CD4-positive, alpha-beta T cell treated with Interleukin-10 for 1 hour (primary cell): ENCODE results near the gene FAM216B.
"Not testable (repeated sequence)": the region's sequence is repeated elsewhere in the genome, so short reads cannot be mapped to it uniquely, and the experiment has no call there.

ENCODE experiments used
- DNase-seq: peaks from one replicate; pipeline ENCODE4 v3.0.0-alpha.2; 2020

FAM216B gene

DNA sequence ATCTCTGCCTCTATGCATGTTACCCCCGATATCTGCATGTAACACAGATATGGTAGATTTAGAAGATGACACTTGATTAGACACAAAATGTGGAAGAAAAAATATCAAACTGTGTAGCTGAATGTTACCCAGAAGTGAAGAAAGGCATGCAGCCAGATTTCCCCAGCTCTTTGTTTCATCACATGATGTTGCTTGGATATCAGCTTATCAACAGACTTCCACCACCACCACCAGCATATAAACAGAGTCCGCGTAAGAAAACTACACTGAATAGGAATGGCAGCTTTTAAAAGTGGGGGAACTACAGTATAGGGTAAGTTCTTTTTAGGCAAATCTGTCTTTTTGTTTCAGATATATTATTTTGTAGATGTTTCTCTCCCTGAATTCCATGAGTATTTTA is at the start of gene FAM216B:
FAM216B (plus strand) TSS at position 233 of the 400 bp plus-strand sequence. CDS start 2,484 bp downstream, outside the sequence.
- no peak for DNase-seq

DNA sequence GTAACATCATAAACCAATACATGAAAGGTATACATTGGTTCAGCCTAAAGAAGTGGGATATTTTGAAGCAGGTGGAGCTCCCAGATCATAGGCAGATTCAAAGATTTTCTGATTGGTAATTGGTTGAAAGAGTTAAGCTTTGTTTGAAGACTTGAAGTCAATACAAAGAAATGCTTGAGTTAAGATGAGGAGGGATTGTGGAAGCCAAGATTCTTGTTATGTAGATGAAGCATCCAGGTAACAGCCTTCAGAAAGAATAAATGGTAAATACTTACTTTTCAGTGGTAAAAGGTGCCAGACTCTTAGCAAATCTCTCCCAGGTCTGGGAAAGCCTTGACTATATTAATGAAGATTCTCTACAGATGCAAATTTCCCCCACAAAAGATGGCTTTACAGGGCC is 49.3 kb upstream of the FAM216B start:
- no peak for DNase-seq

DNA sequence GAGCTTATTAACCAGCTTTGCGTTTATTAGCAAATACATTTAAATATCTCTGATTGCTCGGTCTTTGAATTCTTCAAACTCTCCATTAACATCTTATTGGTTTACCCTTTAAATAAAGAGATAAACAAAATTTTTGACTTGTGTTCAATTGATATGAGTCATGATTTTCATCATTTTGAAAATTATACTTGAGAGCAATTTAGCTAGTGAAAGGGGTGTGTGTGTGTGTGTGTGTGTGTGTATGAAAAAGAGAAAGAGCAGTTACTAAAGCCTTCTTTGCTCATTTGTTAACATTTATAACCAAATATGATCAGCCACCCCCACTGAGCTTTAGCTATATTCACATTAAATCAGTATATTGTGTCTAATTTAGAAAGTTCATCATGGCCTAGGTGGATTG is 48.3 kb upstream of the FAM216B start:
- DNase-seq = no peak

DNA sequence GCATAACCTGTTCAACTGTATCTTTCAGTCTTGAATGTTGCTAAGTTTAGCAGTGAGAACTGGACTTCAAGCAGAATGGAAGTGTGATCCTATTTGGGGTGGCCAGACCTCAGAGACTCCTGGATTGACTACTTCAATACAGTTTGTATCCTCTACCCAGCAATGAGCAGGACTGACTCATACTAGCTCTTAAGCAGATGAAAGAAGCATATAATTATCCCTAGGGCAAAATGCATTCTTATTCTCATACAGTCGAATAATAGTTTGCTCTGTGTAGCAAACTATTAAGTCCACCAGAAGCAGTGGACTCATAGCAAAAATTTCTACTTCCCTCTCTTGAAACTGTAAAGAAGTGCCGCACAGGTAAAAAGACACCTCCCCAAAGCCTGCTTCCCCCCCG is 46.4 kb upstream of the FAM216B start:
- no peak for DNase-seq

DNA sequence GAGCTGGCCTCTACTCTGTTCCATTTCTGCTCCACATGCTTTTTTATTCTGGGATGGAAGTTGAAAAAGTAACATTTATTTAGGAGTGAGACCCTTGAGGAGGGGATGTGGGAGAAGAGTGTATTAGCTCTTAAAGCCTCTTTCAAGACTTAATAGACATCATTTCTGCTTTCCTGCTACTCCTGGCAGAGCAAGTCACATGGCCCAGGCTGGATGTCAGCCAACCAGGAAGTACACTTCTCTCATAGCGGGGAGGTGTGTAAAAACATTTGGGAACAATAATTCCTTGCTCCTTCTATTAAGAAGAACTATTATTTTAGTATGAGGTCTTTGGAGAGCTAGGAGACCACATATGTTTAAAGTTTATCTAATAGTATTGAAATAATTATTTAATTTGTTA is 40.6 kb upstream of the FAM216B start:
- no peak for DNase-seq

DNA sequence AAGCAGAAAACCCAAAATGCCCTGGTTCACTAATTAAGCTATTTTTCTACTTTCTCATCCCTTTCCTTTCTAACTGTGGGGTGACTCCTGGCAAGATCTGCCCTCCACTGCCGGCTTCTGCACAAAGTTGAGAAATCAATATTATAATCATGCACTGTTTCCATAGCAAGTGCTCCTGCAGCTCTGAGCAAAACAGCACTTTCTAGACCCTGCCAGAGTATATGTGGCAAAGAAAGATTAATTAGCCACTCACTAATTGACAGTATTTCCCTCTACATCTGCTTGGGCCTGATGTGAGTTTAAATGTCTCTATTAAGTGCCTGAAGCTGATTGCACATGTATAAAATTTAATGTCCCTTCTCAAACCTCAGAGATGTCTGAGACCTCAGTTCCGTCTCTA is 39.5 kb upstream of the FAM216B start:
- DNase-seq = no peak

DNA sequence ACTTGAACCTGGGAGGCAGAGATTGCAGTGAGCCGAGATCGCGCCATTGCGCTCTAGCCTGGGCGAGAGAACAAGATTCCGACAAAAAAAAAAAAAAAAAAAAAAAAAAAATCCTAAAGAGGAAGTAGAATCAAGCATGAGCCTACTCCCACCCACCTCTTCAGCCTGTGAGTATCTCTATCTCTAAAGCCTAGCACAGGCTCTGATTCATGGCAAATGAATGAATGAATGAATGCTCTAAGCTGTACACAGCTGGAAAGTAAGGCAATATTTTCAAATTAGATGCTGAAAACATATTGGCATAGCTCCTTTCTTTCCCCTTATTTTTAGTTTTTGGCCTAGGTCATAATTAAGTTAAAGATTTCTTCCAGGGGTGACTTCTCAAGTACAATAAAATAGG is 35.7 kb upstream of the FAM216B start:
- no peak for DNase-seq

DNA sequence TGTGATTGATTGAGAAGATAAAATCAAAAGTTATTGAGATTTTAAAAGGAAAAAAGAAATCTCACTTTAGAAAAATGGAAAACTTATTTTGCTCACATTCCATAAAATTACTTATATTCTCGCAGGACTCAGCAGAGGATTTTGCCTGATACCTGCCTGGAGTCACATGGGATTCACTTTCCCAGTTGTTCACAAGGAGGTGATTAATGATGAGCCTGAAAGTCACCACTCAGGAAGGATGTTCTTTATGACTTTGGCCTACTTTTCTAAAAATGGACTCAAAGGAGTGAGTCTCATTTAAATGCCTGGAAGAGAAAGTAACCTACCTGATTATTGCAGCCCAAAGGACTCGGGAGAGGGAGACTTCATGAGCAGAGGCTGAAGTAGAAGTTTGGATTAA is 34.5 kb upstream of the FAM216B start:
- DNase-seq = no peak

DNA sequence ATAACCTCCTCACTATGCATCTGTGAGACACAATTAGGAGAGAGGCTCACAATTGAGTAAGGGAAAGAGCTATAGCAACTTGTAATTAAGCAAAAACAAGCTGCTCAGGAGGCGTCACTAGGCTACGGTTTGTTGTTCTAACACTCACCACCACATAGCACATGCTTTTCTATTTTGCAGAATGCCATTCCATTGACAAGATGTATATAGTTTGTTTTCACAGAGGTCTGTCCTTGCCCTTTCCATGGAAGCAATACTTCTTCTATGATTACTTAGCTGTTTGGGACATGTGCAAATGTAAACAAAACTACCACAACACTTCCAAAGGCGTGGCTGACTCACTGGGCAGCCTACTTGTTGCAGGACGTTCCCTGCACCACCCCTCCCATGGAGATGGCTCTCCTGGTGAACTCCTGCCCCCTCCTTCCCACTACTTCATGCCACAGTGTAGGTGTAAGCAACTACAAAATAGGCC is 33.9 kb upstream of the FAM216B start:
- no peak for DNase-seq

DNA sequence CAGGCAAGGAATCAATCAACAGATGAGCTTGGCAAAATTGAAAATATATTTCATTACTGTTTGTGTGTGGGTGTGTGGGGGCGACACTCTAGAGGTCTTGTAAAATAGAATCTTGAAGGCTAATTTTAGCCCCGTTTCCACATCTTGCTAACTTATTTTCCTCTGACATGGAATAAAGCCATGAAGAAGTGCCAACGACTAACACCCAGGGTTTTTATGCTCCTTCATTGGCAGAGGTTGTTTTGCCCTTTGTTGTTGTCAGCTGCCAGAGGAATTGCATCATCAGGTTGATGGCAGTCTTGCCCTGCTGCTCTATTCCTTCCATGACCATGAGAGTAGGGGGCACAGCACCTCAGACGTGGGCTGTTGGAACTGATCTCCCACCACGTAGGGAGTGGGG is 30.6 kb upstream of the FAM216B start:
- no peak for DNase-seq

DNA sequence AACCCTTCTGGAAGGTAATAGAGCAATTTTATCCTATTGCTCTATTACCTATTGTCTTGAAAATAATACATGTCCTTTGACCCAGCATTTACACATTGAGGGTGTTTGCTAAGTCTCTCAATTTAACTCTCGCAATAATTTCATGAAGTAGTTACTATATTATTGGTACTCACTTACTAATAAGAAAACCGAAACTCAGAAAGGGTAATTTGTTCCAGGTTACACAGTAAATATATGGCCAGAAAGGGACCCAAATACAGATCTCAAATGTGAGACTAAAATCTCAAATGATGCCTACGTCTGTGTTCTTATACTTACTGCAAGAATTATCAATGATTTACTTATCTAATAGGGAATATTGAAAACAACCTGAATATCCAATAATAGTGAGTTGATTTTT is 29.7 kb upstream of the FAM216B start:
- no peak for DNase-seq

DNA sequence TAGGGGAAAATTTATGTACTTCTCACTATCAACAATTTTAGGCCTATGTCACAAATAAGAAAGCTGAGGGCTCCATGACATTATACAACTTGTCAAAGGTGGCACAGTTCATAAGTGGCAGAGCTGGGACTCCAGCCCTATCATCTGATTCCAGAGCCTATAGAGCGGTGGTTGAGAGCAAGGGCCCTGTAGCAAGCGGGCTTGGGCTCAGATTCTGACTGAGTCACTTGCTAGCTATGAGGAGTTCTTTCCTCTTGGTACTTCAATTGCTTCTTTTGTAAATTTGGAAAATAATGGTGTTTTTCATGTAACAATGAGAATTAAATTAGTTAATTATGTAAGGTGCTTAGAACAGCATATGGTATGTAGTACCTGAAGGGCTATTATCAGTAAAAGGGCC is 28.7 kb upstream of the FAM216B start:
- no peak for DNase-seq

DNA sequence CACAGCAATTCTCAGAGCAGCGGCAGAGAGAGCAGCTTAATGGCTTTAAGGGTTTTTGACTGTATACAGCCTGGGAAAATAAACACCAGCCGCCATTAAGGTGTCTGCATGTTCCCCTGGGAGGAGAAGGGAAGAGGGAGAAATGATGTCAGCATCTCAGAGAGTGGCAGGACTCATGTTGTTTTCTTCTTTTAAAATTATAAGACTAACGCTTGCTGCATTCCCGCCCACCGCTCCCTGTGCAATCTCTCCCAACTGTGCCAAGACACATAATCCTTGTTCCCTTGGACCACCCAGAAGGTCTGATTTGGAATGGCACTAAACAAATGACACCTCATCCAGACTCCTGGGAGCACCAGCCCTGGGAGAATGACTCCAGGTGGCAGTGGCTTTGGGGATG is 27.7 kb upstream of the FAM216B start:
- DNase-seq = no peak

DNA sequence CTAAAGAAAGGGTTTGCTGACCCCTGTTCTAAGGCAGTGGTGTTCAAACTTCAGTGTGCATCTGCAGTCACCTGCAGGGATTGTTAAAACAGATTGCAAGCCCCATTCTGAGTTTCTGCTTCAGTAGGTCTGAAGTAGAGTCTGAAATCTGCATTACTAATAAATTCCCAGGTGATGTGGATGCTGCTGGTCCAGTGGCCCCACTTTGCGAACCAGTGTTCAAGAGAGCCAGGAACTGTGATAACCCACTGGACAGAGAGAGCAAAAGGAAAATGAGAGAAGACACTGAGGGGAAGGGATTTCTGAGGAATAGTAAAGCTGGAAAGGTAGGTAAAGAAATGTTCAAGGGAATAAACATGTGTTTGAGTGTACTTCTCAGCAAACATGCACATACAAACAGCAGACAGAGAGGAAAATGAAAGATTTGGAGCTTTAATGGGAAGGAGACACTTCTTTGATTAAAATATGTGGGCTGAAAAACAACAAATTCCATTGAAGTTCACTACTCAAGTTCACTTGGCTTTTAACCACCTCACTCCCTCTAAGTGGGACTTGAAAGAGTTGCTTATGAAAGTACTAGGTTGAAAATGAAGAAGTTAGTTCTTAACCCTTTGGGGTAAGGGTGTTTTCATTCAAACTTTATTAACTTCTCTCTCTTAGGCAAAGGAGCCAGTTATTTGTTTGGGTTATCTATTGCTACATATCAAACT is 26.4 kb upstream of the FAM216B start:
- DNase-seq = no peak

DNA sequence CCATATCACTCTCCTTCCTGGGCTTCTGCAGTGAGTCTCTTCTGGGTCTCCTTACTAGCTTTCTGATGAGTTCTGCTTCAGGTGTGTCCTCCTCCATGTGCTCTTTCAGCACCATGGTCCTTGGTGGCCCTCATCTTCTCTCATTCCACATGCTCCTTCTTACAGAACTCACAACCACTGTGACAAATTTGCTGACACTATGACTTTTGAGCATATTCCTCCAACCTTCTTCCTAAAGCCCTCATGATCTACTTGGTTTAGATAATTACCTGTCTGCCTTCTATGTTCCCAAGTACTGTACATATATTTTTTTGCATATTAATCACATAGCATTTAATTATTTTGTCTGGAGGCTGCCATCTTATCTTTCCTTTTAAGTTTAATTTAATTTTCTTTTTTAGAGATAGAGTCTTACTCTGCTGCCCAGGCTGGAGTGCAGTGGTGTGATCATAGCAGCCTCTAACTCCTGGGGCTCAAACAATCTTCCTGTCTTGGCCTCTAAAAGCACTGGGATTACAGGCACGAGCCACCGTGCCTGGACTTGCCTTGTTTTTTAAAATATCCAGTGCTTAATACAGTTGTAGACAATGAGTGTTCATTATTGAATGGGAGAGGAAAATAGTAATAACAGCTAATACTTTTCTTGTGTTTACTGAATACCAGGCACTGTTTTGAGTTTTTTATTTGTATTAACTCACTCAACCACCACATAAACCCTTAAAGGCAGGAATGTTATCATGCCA is 23.5 kb upstream of the FAM216B start:
- DNase-seq = no peak

DNA sequence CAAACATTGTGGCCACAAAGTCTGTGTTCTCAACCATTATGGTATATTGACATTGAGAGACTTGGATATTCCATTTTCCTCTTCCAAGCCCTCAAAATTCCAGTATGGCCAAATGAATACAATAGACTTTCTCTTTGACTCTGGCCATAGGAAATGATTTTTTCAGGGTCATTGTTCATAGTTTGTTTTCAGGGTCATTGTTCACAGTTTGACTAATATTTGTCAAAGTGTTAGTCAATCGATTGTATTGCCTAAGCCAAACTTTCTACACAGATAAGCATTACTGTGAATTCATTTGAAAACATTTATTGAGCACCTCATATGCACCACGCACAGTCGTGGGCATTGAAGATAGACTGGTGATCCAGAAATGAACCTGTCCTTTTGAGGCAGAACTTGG is 22.9 kb upstream of the FAM216B start:
- no peak for DNase-seq

DNA sequence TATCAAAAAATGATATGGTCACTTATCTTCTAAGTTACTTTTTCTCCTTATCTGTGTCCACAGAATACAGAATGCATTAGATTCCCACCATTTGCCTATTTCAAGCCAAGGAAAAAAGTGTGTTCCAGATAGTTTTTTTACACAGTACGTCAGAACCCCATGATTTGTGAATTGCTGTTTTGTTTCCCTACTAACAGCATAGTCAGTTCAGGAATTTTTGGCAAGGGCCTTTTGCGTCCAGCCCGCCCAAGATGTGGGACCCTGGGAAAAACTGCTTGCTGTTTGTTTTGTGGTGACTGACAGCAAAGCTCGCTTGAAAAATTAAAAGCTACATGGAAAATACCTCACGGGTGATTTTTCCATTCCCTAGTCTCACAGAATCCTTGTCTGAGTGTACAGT is 20.4 kb upstream of the FAM216B start:
- no peak for DNase-seq

DNA sequence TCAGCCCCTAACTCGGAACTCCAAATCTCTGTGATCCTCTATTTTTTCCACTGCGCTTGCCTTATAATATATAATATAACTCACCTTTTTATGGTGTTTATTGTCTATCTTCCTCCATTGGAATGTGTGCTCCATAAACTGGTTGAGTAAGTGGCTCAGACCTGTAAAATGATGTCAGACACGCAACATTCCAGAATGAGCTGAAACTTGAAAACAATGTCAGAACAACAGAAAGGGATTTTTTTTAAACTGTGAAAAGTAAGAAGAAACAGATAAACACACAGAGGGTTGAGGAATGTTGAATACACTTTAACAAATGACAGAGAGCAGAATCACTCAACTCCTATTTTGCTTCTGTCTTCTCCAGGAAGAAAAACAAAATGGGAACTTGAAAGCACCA is 19.1 kb upstream of the FAM216B start:
- DNase-seq = no peak

DNA sequence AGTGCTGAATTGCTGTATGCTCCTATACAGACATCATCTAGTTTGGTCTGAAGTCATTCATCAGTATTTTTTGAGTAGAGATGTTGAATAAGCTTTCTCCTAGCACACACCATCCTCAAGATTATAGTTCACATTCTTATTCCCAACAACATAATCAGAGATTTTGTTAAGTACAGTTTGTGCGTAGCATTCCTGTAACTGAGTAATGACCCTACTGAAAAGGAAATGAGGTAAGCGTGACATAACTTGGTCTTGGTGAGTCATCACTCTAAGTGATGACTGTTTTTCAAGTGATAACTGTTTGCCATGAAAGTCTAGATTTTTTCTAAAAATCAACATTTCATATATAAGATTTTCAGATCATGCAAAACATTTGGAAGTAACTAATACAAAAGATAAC is 18.5 kb upstream of the FAM216B start:
- no peak for DNase-seq

DNA sequence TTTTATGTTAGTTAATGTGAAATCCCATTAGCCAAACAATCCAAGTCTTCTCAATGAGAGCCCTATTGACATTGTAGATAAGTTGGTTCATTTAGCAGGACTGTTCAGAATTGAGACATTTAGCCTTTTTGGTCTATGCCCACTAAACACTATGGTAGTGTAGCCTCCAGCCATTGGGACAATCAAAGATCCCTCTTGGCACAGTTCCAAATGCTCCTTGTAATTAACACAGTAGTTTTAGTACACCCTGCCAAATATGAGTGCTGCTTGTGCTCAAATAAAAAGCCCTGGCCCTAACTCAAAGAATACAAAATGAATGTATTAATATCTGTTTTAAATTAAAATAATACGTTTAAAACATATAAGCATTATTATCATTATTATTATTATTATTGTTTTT is 15.4 kb upstream of the FAM216B start:
- no peak for DNase-seq

DNA sequence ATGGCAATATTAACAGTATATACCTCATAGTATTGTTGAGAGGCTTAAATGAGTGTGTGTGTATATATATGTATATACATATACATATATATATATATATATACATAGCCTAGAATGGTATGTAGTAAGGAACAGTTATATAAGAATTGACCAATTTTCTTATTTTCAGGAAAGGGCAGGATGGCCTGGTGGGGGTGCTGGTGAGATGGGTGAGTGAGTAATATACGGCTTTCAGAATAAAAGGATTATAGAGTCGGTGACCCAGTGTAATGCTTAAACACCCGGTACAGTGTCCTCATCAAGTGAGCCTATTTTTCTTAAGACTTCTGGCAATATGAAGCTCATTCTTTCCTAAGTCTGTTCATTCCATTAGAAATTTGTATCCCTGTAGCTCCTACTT is 11.7 kb upstream of the FAM216B start:
- no peak for DNase-seq

DNA sequence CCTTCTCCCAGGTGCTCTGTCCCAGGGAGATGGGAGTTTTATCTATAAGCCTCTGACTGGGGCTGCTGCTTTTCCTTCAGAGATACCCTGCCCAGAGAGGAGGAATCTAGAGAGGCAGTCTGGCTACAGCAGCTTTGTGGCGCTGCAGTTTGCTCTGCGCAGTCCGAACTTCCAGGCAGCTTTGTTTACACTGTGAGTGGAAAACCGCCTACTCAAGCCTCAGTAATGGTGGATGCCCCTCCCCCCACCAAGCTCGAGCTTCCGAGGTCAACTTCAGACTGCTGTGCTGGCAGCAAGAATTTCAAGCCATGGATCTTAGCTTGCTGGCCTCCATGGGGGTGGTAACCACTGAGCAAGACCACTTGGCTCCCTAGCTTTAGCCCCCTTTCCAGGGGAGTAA is 4.8 kb upstream of the FAM216B start:
- DNase-seq = not testable (repeated sequence)

DNA sequence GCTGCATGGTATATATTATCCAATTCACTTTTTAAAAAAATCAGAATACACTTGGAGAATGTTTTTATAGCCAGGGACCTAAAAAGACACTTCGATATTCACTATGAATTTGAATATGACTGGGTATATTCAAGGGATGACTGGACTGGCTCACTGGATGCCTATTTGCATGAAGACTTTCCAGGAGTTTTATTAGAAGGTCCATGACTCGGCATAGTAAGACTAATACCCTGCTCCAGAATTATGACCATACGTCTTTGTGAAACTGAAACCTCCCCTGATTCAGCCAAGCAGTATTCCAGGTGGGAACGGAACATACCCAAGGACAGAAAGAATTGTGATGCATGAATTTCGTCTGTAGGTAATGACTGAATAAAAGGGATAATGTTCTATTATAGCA is 3.9 kb upstream of the FAM216B start:
- no peak for DNase-seq

DNA sequence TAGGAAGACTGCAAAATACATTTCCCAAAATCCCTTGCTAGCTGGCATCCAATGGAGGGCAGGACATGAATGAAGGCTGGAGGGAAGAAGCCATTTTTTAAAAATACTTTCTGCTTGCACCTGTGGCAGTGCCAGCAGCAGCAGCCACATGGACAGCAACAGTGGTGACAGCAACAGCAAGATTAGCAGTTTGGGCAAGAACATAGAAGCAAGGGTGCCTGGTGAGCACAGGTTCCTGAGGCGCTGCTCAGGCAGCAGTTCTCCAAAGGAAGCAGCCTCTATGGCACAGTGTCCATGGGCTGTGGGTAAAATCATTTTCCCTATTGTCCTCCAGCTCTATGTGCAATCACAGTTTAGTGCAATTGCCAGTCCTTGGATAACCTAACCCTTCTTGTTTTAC is 1.3 kb upstream of the FAM216B start:
- no peak for DNase-seq

DNA sequence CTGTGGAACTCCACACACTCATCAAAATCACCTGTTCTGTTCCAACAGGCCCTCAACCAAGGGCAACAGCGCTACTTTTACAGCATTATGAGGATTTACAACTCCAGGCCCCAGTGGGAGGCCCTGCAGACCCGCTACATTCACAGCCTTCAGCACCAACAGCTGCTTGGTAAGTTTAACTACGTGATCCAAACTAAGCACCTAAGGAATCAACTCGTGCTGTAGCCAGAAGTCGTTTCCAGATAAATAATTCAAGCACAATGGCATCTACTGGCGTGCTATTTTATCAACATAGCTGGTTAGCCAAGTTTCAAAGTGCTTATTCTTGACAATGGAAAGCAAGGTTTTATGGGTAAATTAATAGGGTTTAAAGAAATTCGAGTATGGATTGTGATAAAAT is 5.3 kb downstream of the FAM216B start:
- DNase-seq = no peak
